NCI-H1417 treated with DMSO at 0.1 percent for 48 hours (cell line): ENCODE results near the gene UPP2.

Experiments used
- DNase-seq: peaks from one replicate; lab custom pipeline; 2025; lab: John Stamatoyannopoulos, UW

The UPP2 gene

DNA sequence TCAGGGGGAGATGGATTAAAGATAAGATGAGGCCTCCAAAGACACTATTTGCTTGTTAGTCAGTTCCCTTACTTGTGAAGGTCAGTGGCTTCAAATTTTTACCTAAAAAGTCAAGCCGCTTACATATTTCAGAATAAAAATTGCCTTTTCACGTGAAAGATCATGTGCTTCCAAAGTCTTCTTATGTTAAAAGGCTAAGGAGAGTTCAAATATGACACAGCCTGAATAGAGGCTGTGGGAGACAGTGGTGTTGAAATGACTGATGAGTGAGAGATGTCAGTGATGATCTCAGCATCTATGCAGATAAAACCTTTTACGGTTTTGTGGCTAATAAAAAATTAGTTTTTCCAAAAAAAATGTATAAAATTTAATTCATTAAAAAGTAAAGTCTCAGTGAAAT lies 40.5 kb downstream of the UPP2 start:
- DNase-seq = no peak

DNA sequence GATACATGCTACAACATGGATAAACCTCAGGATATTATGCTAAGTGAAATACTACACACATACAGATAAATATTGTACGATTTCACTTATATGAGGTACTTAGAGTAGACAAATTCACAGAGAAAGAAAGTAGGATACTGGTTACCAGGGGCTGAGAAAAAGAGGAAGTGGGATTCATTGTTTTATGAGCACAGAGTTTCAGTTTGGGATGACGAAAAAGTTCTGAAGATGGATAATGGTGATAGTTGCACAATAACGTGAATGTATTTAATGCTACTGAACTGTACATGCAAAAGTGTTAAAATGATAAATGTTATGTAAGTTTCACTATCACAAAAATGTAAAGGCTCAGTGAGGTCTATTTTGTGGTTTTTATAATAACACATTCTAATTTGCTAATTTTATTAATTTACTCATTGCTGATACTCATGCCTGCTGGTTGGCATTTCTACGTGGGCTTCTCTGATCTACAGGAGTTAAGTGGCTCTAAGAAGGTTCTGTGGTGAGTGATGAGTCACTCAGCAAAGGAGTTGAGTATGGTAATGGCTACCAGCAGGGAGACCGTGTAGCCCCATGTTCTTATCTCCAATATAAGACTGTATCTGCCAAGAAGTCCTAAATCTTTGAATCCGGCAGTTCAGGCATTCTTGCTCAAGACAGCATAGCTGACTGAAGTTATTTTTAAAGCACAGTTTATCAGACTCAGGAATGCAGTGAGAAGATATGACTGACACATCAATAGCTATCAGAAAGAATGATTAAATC lies 41.1 kb downstream of the UPP2 start:
- DNase-seq = no peak

DNA sequence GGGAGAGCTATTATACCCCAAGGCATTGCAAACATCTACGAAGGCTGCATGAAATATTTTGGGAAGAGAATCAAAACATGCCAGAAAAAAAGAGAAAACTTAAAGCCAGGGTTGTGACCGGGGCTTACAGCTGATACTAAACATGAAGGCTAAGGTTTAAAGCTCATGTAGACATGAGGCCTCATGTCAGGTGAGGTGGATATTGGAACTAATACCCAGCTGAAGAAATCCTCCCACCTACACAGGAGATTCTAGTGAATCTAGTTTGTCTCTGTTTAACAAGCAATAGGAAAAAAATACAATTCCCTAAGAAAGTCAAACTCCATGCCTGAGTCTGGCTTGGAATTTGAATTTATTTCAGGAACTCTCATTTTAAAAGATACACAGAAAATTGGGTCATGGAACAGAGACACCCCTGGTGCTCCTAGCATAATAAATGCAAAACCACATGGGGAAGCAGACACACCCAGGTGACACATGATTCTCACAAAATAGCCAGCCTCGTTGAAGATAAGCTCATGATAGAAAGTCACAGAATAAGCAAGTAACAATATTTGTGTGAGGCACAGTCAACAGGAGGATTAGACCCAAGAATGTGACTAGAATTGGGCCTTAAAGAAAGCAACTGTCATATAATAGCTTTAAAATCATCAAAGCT lies 42.2 kb downstream of the UPP2 start:
- no peak for DNase-seq

DNA sequence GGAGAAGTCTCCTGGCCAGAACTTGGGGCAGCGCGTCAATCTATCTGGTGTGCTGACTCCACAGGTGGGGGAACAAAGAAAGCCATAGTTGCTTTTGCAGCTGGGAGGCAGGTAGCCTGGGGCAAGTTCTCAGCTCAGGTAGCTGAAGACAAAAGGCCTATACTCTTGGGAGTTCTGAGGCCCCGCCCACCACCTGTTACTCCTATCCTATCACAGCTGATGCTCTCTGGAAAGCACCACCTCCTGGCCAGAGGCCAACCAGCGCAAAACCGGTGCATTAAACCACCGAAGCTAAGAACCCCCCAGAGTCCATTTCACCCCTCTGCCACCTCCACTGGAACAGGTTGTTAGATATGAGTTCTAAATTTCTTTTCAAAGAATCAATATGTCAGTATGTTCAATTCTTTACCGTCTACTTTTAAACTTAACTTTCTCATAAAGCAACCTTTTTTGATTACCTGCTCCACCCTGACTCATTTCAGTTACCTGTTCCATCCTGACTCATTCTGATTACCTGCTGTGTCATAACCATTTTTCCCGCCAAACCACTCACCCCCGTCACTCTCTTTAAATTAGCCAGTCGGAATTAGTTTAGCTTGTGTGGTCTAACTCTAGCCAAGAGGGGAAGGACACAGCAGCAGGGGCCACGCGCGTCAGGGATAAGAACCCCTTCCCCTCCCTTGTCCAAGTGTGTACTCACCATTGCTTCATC lies 43.4 kb downstream of the UPP2 start:
- DNase-seq = no peak

DNA sequence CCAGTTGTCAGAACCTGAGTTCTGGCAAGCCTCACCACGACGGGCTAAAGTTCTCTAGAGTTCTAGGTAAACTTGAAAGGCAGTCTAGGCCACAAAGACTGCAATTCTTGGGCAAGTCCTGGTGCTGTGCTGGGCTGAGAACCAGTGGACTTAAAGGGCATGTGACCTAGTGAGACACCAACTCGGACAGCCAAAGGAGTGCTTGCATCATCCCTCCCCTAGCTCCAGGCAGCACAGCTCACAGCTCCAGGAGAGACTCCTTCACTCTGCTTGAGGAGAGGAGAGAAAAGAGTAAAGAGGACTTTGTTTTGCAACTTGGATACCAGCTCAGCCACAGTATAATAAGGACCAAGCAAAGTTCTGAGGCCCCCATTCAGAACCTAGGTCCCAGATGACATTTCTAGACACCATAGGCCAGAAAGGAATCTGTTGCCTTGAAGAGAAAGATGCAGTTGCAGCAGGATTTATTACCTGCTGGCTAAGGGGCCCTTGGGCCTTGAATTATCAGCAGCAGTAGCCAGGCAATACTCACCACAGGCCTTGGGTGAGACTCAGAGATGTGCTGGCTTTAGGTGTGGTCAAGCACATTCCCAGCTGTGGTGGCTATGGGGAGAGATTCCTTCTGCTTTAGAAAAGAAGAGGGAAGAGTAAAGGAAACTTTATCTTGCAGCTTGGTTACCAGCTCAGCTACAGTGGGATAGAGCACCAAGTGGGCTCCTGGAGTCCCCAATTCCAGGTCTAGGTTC lies 51.8 kb downstream of the UPP2 start:
- no peak for DNase-seq

DNA sequence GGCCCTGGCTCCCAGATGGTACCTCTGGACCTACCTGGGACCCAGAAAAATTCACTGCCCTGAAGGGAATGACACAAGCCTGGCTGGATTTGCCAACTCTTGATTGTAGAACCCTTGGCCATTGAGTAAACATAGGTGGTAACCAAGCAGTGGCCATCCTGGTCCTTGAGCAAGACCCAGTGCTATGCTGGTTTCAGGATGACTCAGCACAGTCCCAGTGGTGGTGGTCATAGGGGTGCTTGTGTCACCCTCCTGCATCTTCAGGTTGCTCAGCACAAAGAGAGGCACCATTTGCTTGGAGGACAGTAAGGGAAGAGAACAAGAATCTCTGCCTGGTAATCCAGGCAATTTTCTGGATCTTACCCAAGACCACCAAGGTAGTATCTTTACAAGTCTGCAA lies 52.9 kb downstream of the UPP2 start:
- no peak for DNase-seq

DNA sequence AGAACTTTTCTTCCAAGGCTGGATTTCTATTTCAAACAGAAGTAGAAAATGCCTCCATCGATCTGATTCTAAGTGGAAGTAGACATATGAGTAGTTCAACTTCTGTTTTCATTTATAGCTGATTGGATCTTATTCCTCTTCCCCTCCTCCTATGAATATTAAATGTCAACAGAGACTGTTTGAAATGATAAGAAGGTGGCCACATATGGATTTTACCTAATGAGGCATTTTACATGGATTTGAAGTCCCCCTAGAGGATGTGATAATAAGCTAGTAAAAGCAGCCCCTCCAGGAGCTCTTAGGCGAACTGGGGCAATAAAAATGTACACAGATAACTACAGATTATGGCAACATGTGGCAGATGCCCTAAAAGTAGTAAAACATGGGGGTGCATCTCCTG lies 71.0 kb downstream of the UPP2 start:
- DNase-seq = no peak

DNA sequence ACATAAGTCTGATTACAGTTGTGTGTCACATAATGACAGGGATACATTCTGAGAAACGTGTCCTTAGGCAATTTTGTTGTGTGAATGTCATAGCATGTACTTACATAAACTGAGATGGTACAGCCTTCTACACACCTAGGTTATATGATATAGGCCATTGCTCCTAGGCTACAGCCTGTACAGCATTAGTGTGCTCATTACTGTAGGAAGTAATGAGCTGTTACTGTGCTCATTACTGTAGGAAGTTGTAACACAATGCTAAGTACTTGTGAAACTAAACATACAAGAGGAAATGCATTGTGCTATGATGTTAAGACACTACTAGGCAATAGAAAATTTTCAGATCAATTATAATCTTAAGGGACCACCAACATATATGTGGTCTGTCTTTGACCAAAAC lies 72.8 kb downstream of the UPP2 start:
- DNase-seq = no peak

DNA sequence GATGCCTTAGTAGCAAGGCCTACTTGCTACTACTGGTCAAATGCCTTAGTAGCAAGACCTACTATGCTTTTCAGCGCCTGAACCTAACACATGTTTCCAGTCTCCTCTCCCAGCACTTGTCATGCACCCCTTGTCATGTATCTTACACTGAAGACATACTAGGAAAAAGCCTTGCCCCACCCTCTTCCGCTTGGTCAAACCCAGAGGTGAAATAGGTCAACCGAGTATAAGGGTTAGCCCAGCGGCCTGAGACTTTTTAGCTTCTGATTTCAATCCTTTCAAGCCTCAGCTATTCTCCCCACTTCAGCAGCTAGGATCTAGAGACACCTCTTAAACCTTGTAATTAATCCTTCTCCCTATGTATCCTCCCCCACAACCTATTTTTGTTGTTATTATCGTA lies 73.3 kb downstream of the UPP2 start:
- no peak for DNase-seq

DNA sequence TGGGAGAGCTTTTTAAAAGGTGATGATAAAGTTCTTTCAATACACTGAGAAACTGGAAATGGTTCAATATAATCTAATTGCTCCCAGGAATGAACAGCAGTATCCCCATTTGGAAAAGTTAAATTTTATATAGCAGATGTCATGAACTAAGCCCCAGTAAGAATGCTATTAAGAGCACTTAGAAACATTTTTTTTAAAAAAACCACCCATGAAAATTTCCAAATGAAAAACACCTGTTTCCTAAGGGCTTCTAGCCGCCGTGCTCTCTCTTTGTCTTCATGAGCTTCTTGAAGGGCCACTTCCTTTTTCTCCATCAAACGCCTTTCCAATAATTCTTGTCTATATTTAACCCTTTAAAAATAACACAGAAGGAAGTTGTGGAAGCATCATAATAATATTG lies 77.0 kb downstream of the UPP2 start:
- DNase-seq = no peak

DNA sequence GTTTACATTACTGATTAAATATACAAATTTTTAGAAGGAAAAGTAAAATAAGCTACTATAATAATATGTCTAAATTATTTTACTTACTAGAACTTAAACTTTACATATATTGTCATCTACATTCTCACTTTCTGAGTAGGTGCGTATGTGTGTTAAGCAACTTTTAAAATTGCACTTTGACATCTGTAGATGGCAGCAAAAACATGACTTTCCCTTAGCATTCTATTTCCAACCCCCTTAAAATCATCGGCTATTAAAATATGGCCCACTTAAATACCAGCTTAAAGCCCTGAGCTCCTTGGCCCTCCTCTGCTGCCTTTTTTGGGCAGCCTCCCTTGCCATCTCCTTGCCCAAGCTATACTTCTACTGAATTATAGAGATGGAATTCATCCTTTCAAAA lies 78.0 kb downstream of the UPP2 start:
- no peak for DNase-seq

DNA sequence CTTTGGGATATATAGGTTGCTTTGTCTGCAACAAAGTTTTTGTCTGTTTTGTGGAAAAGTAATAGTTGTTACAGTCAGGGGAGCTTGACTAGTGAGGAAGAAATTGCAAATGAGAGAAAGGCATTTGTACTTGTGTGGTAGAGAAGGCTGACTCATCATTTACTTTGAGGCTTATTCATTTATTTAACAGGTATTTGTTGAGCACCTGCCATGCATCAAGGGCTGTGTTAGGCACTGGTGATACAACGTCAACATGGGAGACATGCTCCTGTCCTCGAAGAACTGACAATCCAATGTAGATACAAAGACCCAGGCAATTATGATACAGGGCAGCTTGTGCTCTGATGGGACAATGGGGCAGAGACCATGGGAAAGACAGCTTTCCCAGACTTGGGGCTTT lies 79.5 kb downstream of the UPP2 start:
- DNase-seq = no peak

DNA sequence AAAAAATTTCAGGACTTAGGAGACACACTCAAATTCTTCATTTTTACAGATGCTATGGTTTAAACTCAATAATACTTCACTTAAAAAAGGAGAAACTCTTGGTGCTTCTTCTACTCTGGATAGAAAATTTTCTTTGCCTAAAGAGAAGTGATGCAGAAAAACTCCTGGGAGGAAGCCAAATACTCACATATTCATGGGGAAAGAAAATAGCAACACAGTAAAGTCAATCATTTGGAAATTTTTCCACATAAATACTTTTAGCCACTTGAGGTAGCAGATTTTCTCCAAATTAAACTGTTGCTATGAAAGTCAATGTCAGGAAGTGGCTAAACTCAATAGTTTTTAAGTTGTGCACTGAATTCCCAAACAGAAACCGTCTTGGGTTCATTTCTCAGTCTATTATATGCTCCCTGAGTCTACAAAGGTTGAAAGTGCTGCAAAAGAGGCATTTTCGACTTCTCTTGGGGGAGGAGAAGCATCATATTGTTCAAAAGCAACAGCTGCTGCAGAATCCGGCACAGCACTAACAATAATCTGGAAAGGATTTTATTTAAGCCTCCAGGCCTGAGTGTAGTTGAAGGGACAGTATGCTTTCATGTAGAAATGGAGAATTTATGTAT lies 81.1 kb downstream of the UPP2 start:
- no peak for DNase-seq

DNA sequence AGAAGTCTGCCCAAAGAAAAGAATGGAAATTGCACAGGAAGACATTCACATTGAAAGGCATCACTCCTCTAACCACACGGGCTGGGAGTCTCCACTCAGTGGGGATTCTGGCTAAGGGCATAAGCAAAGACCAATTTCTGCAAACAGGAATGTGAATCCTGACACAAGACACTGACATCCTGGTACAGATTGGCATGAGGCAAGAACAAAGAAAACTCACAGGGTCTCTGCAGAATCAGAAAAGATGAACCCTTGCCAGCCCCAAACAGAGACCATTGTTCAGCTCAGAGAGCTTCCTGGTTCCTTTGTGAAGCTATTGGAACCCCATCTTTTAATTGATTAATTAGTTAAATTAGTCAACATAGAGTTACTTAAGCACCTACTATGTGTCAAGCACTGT lies 82.3 kb downstream of the UPP2 start:
- DNase-seq = no peak

DNA sequence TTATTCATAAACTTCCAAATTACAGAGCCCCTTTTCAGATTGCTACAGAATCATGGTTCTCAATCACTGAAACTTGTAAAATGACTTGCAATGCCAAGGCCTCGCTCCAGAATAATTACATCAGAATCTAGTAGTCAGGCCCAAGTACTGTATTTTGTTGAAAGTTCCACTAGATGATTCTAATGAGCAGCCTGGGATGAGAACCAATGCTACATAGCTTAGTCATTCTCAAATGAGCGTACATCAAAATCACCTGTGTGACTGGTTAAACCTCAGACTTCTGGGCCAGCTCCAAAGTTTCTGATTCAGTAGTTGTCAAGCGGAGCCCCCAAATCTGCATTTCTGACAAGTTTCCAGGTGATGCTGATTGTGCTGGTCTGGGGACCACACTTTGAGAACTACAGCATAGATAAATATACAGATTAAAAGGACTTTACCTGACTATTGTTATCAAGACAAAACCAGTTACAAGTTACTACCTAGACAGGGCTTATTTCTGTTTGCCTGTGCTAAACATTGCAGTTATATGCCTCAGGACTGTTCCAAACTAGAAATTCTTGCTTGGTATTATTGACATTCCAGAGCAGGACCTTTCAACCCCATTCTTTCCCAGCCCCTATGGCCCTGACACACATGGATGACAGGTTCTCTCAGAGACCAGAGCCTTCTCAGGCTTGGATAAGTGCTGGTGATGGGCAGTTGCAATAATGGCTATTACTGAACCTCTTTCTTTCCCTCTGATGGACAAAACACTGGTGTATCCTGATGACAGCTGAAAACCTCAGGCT lies 83.1 kb downstream of the UPP2 start:
- DNase-seq = no peak
